Stimulated activated CD4-positive, alpha-beta T cell treated with anti-CD3 and anti-CD28 coated beads, Interleukin-2, amount 100 ng/mL, for 48 hours (primary cell): ENCODE results near the gene ABHD8.
"Not testable (repeated sequence)": the region's sequence is repeated elsewhere in the genome, so short reads cannot be mapped to it uniquely, and the experiment has no call there.

Experiments
- DNase-seq, 2 donors: peaks; one replicate each; pipeline ENCODE4 v3.0.0-alpha.2; 2020

ABHD8 gene

DNA sequence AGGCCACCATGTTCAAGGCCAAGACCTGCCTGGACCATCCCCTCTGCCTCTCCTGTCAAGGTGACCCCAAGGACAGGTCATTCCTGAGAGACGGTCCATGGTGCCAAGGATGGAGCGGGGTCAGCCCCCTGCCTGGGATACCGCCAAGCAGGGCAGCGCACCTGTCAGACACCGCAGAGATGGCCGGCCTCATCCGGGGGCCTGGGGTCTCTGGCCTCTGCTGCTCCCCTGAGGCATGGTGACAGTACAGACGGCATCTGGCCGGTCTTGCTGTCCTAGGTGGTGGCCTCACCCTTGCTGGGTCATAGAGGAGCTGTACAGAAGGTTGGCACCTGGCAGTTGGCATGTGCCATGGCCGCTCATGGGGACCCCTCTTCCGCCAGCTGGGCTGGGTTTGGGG lies 17.2 kb upstream of the ABHD8 start:
- DNase-seq, result no peak

DNA sequence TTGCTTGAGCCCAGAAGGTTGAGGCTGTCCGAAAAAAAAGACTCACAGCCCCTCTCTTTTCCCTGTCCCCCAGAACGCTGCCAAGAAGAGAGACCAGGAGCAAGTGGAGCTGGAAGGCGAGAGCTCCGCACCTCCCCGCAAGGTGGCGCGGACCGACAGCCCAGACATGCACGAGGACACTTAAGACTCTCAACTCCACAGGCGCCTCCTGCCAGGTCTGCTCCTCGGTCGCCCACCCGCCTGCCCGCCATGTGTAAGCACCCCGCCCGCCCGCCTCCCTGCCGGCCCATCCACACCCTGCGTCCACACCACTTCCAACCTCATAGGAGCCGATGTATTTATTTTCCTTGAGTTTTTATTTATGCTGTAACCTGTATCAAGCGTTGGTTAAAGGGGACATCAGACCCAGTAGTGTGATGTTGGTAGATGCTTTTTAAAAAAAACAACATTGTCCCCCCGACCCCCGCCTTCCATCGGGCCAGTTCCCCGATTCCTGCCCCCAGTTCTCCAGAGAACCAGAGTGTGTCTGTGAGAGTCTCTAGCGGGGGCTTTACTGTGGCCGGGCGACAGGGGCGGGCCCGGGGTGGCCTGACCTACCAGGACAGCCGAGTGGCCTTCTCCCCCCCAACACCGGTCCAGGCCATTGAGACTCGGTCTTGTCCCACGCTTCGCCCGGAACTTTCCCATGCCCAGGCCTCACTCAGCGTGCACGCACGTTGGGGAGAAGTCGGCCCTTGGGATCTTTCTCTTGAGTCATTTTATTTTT lies 16.4 kb upstream of the ABHD8 start:
- DNase-seq, result no peak

DNA sequence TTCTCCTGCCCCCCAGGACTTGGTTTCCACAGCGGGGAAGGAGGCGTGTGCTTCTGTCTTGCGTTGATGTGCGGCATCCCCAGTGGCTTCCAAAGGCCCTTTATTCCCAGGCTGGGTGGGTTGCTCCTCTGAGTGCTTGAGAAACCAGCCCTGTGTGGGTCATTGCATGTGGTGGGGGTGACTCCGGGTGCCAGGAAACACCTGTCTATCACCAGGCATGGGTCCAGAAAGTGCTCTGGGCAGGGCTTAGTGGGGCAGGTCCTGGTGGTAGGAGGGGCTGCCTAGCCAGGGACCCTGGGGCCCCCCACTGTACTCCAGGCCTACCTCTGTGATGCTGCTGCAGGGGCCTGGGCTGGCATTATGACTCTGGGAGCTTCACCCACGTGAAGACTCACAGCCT lies 15.7 kb upstream of the ABHD8 start:
- DNase-seq, result no peak

DNA sequence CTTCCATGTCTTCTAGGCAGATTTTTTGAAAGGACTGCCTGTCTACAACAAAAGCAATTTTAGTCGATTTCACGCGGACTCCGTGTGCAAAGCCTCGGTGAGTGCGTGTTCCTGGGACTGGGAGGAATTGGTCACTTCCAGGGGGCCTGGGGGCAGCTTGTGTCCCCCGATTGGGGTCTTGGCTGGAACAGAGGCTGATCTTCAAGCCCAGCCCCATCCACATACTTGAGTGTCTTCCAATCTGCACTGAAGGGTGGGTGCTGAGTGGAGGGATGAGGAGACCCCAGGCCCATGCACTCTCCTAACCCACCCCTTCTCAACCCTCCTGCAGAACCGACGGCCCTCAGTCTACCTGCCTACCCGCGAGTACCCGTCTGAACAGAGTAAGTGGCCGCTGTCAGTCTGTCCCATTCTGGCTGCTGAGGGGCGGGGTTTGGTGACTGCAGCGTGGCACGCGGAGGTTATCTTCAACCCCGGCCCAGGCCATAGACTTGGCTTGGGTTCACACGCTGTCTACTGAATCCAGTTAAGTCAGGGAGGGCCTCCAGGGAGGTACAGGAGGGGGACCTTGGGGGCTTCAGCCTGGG lies 10.9 kb upstream of the ABHD8 start:
- DNase-seq, result no peak

DNA sequence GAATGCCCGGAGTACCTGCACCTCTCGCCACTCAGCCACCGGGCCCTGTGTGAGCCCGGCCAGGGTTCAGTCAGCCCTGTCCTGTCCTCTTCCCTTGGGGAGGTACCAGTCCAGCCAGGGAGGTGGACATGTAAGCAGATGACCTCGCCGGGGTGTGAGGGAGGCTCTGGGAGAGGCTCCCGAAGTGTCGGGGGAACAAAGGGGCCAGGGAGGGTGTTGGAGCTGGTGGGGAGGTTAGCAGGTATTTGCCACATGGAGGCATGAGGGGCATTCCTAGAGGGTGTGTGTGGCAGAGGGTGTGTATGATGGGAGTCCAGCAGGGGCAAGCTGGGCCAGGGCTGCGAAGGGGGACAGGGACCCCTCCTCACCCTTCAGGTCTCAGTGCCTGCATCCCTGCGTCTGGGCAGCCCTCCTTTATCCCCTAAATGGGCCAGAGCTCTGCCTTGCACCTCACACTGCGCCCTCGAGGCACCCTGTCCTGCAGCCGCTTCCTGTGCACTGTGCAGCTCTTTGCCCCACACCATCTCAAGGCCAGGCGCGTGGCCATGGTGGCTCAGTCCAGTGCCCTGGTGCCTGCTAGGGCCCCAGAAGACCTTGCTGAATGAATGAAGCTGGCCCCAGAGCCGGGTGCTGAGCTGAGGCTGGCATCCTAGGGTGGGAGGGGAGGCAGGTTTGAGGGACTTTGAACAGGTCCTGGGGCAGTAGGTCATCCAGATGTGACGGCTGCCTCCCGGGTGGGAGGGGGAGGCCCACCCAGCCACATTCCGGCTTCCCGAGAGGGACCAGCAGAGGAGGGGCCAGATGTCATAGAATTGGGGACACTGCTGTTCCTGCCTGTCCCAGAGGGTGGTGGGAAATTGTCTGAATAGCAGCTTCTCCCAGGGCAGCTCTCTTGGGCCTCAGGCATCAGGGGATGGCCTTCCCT lies 9.2 kb upstream of the ABHD8 start:
- no peak for DNase-seq

DNA sequence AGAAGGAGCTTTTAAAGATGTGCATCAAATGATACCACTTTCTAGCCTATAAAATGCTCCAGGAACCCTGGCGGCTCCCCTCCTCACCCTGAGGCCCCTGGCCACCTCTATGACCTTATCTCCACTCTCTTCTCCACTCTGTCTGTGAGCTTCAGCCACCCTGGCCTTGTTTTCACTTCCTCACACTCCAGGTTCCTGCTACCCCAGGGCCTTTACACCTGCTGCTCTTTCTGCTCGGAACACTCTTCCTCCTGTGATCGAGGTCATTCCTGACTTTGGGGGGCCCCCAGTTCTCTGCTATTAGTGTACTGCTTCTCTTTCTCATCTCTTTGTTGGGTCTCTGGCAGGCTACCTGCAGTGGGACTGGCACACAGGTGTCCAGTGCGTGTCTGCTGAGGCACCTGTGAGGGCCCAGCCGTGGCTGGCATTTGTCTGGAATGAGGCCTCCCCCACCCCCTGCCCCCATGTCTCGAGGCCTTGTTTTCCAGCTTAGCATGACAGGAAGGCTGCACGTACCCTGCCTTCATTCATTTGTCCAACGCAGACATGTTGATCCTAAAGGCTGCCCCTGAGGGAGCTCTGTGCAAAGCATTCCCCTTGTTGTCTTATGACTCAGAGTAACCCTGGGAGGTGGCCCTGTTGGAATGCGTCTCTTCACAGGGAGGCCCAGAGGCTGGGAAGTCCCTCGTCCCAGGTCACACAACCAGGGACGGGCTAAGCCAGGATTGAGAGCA lies 8.4 kb upstream of the ABHD8 start:
- no peak for DNase-seq

DNA sequence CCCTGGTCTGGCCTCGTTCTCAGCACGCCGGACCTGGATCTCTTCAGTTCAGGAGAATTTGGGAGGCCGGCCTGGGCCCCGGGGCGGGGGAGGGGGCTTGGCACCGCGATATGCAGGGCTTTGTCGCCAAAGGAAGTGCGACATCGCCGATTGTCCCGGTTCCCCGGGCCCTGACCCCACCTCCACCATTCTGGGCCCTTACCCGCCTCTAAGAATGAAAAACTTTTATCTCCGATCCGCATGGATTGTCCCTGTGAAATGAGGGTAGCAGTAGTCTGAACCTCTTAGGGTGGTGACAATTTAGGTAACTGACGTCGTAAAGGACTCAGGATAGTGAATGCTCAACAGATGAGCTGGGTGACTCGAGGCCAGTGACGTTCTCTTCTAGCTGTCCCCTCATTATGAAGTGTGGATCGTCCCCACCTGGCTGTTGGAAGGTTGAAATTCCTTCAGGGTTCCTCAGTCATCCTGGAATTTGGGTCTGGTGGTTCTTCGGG lies 6.8 kb upstream of the ABHD8 start:
- DNase-seq, result no peak

DNA sequence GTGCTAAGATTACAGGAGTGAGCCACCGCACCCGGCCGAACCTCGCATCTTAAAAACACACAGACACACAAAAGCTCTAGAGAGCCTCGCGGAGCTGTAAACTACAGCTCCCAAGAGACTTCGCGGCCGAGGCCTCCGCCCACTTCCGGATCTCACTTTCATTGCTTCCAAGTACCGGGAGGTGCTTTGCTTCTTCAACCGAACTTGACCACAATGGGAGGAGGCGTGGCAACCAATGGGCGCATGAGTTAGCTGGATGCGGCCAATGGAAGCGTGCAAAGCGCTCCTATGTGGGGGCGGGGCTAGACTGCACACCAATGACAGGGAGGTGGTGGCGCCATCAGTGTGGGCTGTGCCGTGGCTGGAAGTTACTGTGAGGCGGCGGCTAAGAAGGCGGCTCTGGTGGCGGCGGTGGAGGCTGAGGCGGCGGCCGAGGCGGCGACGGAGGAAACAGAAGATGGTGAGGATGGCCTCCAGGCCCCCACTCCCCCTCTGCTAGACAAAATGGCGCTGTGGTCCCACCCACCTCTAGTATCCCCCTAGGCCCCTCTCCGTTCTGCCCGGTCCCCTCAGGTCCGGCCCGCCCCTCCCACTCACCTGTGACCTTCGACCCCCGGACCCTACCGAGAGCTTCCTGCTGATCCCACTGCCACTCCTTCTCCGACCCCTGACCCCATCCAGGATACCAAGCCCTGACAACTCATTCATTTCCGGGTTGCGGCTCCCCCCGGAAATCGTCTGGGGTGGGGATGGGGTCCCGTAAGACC lies 6.2 kb upstream of the ABHD8 start, which contains the start of gene DDA1:
Gene DDA1, plus strand, starts transcription at position 366 of the 767 bp plus-strand sequence. Its CDS starts 92 bp downstream, at position 458.
- DNase-seq, result peak; percentile 96 to 98

DNA sequence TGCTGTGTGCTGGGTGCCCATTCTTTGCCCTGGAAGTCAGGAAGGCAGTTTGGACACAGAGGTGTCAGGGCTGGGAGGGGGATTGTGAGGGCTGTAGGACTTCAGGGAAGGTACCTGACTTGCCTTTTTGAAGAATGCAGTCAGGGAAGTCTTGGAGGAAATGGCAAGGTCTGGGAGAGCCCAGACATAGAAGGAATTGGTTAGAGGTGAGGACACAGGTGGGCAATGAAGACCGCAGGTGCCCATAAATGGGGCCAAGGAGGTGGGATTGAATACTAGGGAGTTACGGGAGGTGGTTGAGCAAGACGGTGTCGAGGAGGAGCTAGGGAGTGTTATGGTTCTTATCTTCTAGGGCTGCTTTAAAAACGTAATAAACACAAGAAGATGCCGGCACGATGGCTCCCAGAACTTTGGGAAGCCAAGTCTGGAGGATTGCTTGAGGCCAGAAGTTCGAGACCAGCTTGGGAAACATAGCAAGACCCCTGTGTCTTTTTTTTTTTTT lies 4.7 kb upstream of the ABHD8 start:
- no peak for DNase-seq

DNA sequence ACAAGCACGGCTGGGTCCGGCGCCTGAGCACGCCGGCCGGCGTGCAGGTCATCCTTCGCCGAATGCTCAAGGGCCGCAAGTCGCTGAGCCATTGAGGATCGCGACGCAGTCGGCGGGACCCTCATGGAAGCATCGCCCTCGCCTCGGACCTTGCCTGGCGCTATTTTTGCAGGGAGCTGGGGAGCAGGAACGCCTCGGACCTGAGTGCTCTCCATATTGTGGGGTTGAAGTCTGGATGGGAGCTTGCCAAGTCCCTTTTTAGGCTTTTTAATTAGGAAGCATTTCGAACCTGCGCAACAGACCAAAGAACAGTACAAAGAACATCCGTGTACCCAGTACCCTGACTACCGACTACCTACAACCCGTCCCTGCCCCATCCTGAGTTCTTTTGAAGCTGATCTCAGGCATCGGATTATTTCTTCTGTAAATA lies 3.1 kb upstream of the ABHD8 start:
- DNase-seq, result no peak

DNA sequence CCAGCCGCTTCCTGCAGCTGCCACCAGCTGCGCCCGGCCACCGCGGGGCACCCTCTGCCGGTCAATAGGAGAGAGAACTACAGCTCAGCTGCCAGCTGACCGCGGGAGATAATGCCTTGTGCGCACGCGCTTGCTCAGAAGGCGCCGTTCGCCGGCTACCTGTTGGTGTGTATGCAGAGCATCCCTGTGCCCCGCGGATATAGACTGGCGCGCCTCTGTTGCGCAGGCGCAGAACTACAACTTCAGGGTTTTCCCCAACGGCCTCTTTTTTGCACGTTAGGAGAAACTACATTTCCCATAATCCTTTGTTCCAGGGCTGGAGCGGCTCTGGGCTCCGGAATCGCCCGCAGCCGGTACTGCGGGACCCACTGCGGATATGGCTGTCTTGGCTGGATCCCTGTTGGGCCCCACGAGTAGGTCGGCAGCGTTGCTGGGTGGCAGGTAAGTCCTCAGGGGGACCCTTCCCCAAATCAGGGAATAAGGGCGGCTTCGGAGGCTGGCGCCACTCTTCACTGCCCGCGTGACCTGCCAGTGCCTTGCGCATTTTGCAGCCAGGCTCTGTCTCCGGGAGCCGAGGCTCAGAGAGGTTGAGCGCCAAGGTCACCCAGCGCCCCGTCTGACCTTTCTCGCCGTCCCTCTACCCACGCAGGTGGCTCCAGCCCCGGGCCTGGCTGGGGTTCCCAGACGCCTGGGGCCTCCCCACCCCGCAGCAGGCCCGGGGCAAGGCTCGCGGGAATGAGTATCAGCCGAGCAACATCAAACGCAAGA lies 2.5 kb upstream of the ABHD8 start, which contains the start of gene MRPL34:
Gene MRPL34, plus strand, starts transcription at position 356 of the 768 bp plus-strand sequence. Its CDS starts 21 bp downstream, at position 377.
- DNase-seq, result peak; percentile 91 to 92

DNA sequence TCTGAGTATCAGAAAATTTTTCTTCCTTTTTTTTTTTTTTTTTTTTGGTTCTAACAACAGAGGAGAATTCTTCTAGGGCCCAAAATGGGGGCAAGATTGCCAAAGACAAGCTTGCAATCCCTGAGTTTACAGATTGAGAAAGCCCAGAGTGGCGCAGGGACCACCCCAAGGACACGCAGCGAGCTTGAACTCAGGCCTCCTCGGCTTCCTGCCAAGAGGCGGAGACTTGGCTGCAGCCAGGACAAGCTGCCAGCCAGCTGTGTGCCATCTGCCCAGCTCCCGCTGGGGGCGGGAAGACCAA lies 1.9 kb upstream of the ABHD8 start:
- DNase-seq, result no peak

DNA sequence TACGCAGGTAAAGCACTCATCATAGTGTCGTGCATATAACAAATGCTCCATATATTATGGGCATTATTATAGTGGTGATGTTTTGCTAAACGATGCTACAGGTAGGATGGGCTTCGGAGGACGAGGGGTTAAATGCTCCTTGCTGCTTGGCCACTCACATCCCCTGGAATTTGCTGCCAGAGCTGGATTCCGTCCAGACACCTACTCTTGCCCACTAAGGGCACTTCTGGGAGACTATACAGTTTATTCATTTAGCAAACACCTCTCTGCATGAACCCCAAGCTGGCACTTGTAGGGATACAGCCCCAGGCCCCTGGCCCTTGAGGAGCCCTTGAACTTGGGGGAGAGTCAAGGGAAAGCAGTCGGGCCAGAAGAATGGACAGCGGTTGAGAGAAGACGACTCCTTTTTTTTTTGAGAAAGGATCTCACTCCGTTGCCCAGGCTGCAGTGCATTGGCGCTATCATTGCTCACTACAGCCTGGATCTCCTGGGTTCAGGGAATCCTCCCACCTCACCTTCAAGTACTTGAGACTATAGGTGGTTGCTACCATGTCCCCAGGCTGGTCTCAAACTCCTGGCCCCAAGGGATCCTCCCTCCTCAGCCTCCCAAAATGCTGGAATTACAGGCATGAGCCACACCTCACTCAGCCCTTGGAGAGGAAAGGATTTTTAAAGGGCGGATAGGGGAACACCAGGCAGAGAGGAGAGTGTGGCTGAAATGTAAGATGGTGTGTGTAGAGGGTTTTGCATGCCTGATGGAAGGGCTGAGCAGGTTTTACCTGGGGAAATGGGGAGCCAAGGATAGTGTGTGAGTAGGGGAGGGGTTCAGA lies 1.4 kb upstream of the ABHD8 start:
- DNase-seq, result no peak

DNA sequence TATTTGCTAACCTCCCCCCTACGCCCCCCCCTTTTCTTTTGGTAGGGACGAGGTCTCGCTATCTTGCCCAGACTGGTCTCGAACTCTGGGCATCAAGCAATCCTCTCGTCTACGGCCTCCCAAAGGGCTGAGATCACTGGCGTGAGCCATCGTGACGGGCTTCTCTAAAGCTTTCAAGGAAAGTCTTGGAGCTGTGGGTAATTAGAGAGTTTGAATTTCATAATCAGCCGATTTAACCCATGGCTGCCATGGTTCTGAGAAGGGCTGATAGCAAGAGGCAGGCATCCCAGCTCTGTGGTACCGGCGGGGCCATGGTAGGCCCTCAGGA lies 679 bp upstream of the ABHD8 start:
- no peak for DNase-seq

DNA sequence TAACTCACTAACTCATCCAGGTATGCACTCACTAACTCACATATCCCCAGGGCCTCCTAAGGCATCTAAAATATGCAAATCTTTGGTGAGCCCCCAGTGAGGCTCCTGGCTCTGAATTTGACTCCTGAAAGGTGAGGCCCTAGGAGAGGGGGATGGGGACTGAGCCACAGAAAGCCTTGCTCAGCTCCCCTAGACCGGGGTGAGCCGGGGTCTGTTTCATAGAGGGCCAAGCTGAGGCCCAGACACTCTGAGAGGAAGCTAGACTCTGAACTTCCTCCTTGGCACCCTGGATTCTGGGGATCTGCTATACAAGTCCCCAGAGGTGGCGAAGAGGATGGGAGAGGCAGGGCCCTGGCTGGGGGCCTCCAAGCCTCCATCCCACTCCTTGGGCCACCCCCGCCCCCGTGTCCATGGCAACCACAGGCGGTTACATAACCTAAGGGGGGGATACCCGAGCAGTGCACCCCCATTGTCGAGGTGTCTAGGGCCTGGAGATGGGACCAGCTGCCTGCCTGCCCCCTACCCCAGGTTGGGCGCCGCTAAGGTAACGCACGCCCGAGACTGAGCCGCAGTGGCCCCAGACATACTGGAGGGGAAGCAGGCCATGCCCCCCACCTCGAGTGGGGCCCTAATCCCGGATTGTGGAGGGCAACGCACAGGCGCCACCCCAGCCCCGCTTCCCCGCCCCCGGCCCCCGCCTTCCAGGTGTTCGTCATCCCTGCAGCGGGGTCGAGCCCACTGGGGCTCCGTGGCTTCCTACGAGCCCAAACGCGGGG lies 646 bp downstream of the ABHD8 start:
- no peak for DNase-seq

DNA sequence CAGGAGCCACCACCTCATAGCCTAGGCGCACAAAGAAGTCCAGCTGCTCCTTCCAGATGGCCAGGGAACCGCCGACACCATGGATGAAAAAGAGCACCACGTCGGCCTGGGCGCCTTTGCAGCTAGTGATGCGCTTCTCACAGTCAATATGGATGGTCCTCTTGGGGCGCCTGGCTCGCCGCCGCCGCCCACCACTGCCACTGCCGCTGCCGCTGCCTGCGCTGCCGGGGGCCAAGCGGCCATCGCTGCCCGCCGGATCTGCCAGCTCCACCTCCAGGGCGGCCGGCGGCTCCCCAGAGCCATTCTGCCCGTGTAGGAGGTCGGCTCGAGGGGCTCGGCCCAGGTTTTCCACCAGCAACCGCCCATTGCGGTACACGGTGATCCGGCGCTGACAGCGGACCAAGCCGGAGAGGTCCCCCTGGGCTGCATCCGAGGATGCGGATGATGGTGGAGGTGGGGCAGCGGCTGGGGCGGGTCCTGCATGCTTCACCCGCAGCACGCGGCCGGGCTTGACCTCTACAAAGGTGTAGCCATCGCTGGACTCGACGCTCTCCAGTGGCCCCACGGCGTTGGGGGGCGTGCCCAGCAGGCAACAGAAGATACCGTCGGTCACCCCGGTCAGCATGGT lies 2.1 kb downstream of the ABHD8 start:
- no peak for DNase-seq

DNA sequence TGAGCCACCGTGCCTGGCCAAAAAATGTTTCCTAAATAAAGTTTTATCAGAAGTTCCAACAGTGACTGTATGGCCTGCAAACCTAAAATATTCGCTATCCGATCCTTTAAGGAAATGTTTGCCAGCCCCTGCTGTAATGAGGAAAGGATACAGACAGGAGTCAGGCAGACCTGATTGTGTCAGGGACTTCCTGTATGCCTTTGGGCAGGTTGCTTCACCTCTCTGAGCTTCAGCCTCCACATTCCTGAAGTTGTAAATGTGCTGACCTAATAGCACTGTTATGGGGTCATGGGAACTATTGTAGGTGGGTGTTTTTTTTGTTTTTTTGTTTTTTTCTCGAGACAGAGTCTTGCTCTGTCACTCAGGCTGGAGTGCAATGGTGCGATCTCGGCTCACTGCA lies 6.2 kb downstream of the ABHD8 start:
- DNase-seq, result no peak

DNA sequence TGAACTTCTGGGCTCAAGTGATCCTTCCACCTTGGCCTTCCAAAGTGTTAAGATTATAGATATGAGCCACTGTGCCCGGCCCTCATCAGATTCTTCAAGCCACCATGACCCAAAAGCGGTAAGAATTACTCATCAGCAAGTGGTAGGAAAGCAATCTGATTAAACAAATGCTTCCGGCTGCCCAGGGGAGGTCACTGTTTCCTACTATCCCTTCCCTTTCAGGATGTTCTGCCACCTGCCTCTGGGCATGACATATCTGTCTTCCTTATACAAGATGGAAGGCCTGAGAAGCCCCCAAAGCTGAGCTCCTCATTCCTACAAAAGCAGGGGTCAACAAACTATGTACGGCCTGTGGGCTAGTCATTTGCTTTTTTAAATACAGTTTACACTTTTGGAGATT lies 7.0 kb downstream of the ABHD8 start:
- DNase-seq, result no peak

DNA sequence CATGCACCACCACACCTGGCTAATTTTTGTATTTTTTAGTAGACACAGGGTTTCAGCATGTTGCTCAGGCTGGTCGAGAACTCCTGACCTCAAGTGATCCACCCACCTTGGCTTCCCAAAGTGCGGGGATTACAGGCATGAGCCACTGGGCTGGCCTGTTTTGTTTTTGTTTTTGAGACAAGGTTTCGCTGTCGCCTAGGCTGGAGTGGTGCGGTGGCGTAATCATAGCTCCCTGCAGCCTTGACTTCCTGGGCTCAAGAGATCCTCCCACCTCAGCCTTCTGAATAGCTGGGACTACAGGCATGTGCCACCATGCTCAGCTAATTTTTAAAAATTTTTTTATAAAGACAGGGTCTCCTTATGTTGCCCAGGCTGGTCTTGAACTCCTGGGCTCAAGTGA lies 7.7 kb downstream of the ABHD8 start:
- DNase-seq, result not testable (repeated sequence)
